Endometrial microvascular endothelial cells (primary cell): ENCODE data around the gene TRIM31. TPM values are rescaled to one million over a fixed set of nuclear protein-coding genes. Genes with fewer than 3 reads are reported as not detected.
"Not testable (repeated sequence)": the region's sequence is repeated elsewhere in the genome, so short reads cannot be mapped to it uniquely, and the experiment has no call there.

ENCODE experiments used
- in situ Hi-C: cut with HindIII; loops from 2 replicates; pipeline ENCODE4 v1.10.0; 2017; ENCODE audit warnings: low sequenced_read_pairs, low pct_unique_long_range_greater_than_20kb; ENCODE audit errors: inconsistent ontology term
- total RNA-seq: library from RNA; depleted of rRNA; stranded (reverse); fragments of >200 nt; gene quantifications from one replicate; pipeline ENCODE4 v1.2.3, GENCODE V29; 2015; ENCODE audit errors: inconsistent ontology term

TRIM31 gene
- total RNA-seq, 1 donor from 2014 or later, result not detected

GRCh38 chr6:30127238-30128093, 14.6 kb upstream of the TRIM31 start:
- in situ Hi-C loops, result no loop called here

- in situ Hi-C loops, result no loop called here
Observed at GRCh38 chr6:30122515-30122914, 9.6 kb upstream of the TRIM31 start.

- in situ Hi-C loops, result no loop called here
Observed at GRCh38 chr6:30121446-30122366, 8.8 kb upstream of the TRIM31 start.

- in situ Hi-C loops, result not testable (repeated sequence)
Observed at GRCh38 chr6:30118691-30119090, 5.8 kb upstream of the TRIM31 start.

GRCh38 chr6:30116724-30117123, 3.8 kb upstream of the TRIM31 start:
- in situ Hi-C loops, result no loop called here

GRCh38 chr6:30113841-30114240, 951 bp upstream of the TRIM31 start:
- in situ Hi-C loops, result no loop called here

- in situ Hi-C loops, result no loop called here
Observed at GRCh38 chr6:30112402-30112994, 392 bp downstream of the TRIM31 start.

- in situ Hi-C loops, result no loop called here
Observed at GRCh38 chr6:30111266-30111856, 1.5 kb downstream of the TRIM31 start.

- in situ Hi-C loops, result no loop called here
Observed at GRCh38 chr6:30104661-30105060, 8.2 kb downstream of the TRIM31 start.

GRCh38 chr6:30103872-30104179, 9.1 kb downstream of the TRIM31 start:
- in situ Hi-C loops, result no loop called here

GRCh38 chr6:30102970-30103871, 9.7 kb downstream of the TRIM31 start:
- in situ Hi-C loops, result no loop called here

GRCh38 chr6:30102414-30102969, 10.4 kb downstream of the TRIM31 start:
- in situ Hi-C loops, result no loop called here

GRCh38 chr6:30101444-30102413, 11.2 kb downstream of the TRIM31 start:
- in situ Hi-C loops, result no loop called here

- in situ Hi-C loops, result no loop called here
Observed at GRCh38 chr6:30100585-30101443, 12.1 kb downstream of the TRIM31 start.

GRCh38 chr6:30100154-30100553, 12.7 kb downstream of the TRIM31 start:
- in situ Hi-C loops, result no loop called here
